K562 (cell line): ENCODE measurements around the gene PGAM4. TPM values are rescaled to one million over a fixed set of nuclear protein-coding genes. Genes with fewer than 3 reads are reported as not detected.

Experiments used
- ATAC-seq: fragments of 200-7000 bp; cut with Tn5 transposase; 3 replicates; pipeline ENCODE4 v1.9.1; 2020; ENCODE audit warnings: moderate library complexity
- BruUV-seq: library from RNA; stranded (reverse); fragments of 400-500 nt; replicated peaks from 2 replicates; lab custom pipeline; 2021; lab: Mats Ljungman, UMichigan
- CTCF ChIA-PET: fragments of 300-600 bp; formaldehyde crosslinking; extraction: SDS; loops from one replicate; lab custom pipeline; 2021; ENCODE audit warnings: low intra/inter-chr PET ratio; lab: Yijun Ruan, JAX
- POLR2A ChIA-PET: fragments of 300-600, 350-650 bp; sonication (Branson Sonifier 250); formaldehyde crosslinking; extraction: SDS; loops from one replicate; lab custom pipeline; 2021; ENCODE audit warnings: antibody characterized with exemption, inconsistent platforms; lab: Yijun Ruan, JAX
- DNase-seq, 4 experiments: peaks; one replicate each; pipeline versions ENCODE4 v3.0.0 to v3.0.0-alpha.2; 2011 to 2018; ENCODE audit warnings: low spot score in 3 of 4, mixed read lengths in 3 of 4; ENCODE audit errors: extremely low read depth in 1 of 4
- FAIRE-seq: peaks from 2 replicates; lab custom pipeline; 2011; peaks lifted over from hg19 to GRCh38; lab: Jason Lieb, UNC
- H2AFZ ChIP-seq: 2 replicates; pipeline ENCODE4 v1.6.0; 2011; ENCODE audit warnings: low read depth, low read length, control low read depth, inconsistent platforms
- H3K27ac ChIP-seq: fragments of 200-600 bp; 3 replicates; pipeline ENCODE4 v1.8.0; 2011; ENCODE audit warnings: low read depth, mild to moderate bottlenecking, control low read depth, inconsistent platforms, low read length, moderate library complexity, mixed read lengths; ENCODE audit errors: extremely low read depth
- H3K27me3 ChIP-seq, 2 experiments: fragments of 300-600 bp in 1 of 2; 2 replicates in 1 of 2; 3 replicates in 1 of 2; pipeline versions ENCODE4 v1.6.0 to v1.8.0; 2011; ENCODE audit warnings: inconsistent platforms in 2 of 2, low read length in 2 of 2, mild to moderate bottlenecking in 1 of 2, mixed read lengths in 1 of 2, moderate library complexity in 1 of 2; ENCODE audit not compliant: control insufficient read depth in 2 of 2, insufficient read depth in 2 of 2
- H3K36me3 ChIP-seq: fragments of 300-600 bp; 3 replicates; pipeline ENCODE4 v1.8.0; 2011; ENCODE audit warnings: mild to moderate bottlenecking, low read length, inconsistent platforms; ENCODE audit not compliant: control insufficient read depth, insufficient read depth
- H3K4me1 ChIP-seq, 2 experiments: fragments of 200-600 bp in 1 of 2; replicated peaks in 1 of 2; 2 replicates in 1 of 2; 3 replicates in 1 of 2; pipeline versions ENCODE4 v1.5.1 to v1.8.0; 2011; ENCODE audit warnings: inconsistent platforms in 2 of 2, low read length in 2 of 2, mild to moderate bottlenecking in 1 of 2, mixed read lengths in 1 of 2, moderate library complexity in 1 of 2; ENCODE audit not compliant: control insufficient read depth in 2 of 2, insufficient read depth in 2 of 2
- H3K4me2 ChIP-seq: 2 replicates; pipeline ENCODE4 v1.6.1; 2011; ENCODE audit warnings: low read length, control low read depth, inconsistent platforms, mixed read lengths; ENCODE audit not compliant: insufficient read depth
- H3K4me3 ChIP-seq: fragments of 200-600 bp; sonication (generic), shearing (Covaris generic); 2 replicates; pipeline ENCODE4 v1.5.1; 2016; ENCODE audit warnings: control low read depth, inconsistent platforms
- H3K79me2 ChIP-seq: fragments of 200-600 bp; 3 replicates; pipeline ENCODE4 v1.8.0; 2011; ENCODE audit warnings: low read length, inconsistent platforms; ENCODE audit not compliant: control insufficient read depth, insufficient read depth
- H3K9ac ChIP-seq, 2 experiments: 2 replicates each; pipeline versions ENCODE4 v1.6.0 to v1.6.1; 2011; ENCODE audit warnings: low read depth in 2 of 2, low read length in 2 of 2, control low read depth in 1 of 2, inconsistent platforms in 1 of 2, mild to moderate bottlenecking in 1 of 2, mixed read lengths in 1 of 2; ENCODE audit not compliant: insufficient read depth in 1 of 2
- H3K9me1 ChIP-seq: one replicate; pipeline ENCODE4 v1.6.0; 2011; ENCODE audit warnings: inconsistent platforms, mild to moderate bottlenecking, low read length, moderate library complexity; ENCODE audit not compliant: control insufficient read depth, insufficient read depth
- H3K9me3 ChIP-seq: replicated peaks from 2 replicates; pipeline ENCODE4 v1.5.1; 2011; ENCODE audit warnings: low read depth, low read length, inconsistent platforms; ENCODE audit not compliant: control insufficient read depth, insufficient read depth
- H4K20me1 ChIP-seq: replicated peaks from 2 replicates; pipeline ENCODE4 v1.6.1; 2011; ENCODE audit warnings: low read length, inconsistent platforms, mixed read lengths; ENCODE audit not compliant: control insufficient read depth, insufficient read depth
- BCOR ChIP-seq: fragments of 450-650 bp; IDR thresholded peaks from 2 replicates; pipeline ENCODE4 v1.6.1; 2016
- C11orf30 ChIP-seq: fragments of 450-650 bp; IDR thresholded peaks from 2 replicates; pipeline ENCODE4 v1.6.1; 2016; ENCODE audit warnings: low read depth, mild to moderate bottlenecking
- CHD1 ChIP-seq: fragments of 200-600 bp; sonication (generic); IDR thresholded peaks from one replicate; pipeline ENCODE4 v1.6.1; 2012; ENCODE audit warnings: mild to moderate bottlenecking, moderate library complexity, low read length, inconsistent platforms
- CTCFL ChIP-seq: IDR thresholded peaks from 2 replicates; pipeline ENCODE4 v1.6.1; 2011; ENCODE audit warnings: borderline replicate concordance, low read depth, mild to moderate bottlenecking, moderate library complexity, low read length; ENCODE audit not compliant: insufficient read depth, poor library complexity, severe bottlenecking
- DPF2 ChIP-seq: fragments of 450-650 bp; IDR thresholded peaks from 2 replicates; pipeline ENCODE4 v1.6.1; 2016
- EP300 ChIP-seq: IDR thresholded peaks from 2 replicates; pipeline ENCODE4 v1.6.1; 2012; ENCODE audit warnings: low read length, improper control_type of control experiment
- GABPA ChIP-seq: fragments of 200-800 bp; sonication (Bioruptor generic); conservative IDR thresholded peaks from 2 replicates; pipeline ENCODE4 v1.6.1; 2016; ENCODE audit warnings: low read depth, missing genetic modification characterization, missing compliant biosample characterization
- HMBOX1 ChIP-seq: sonication (generic); IDR thresholded peaks from 2 replicates; pipeline ENCODE4 v1.6.1; 2016
- JUND ChIP-seq, 2 experiments: IDR thresholded peaks; 2 replicates in 1 of 2; 3 replicates in 1 of 2; pipeline ENCODE4 v1.6.1; 2011; ENCODE audit warnings: borderline replicate concordance in 2 of 2, low read depth in 2 of 2, low read length in 2 of 2, improper control_type of control experiment in 1 of 2, missing biosample characterization in 1 of 2, missing genetic modification characterization in 1 of 2, missing genetic modification reagents in 1 of 2
- MAFF ChIP-seq: IDR thresholded peaks from 2 replicates; pipeline ENCODE4 v1.6.1; 2012; ENCODE audit warnings: low read length, improper control_type of control experiment
- MAFG ChIP-seq: fragments of 450-650 bp; conservative IDR thresholded peaks from 2 replicates; pipeline ENCODE4 v1.6.1; 2016; ENCODE audit warnings: missing genetic modification characterization, missing compliant biosample characterization
- NFE2 ChIP-seq: IDR thresholded peaks from 2 replicates; pipeline ENCODE4 v1.6.1; 2014; ENCODE audit warnings: antibody characterized with exemption, low read depth
- NFE2L1 ChIP-seq: fragments of 450-650 bp; IDR thresholded peaks from 2 replicates; pipeline ENCODE4 v1.6.1; 2016; ENCODE audit warnings: missing genetic modification characterization, low read depth, mild to moderate bottlenecking, missing compliant biosample characterization, moderate library complexity, borderline replicate concordance
- RBM39 ChIP-seq: fragments of 200-400 bp; formaldehyde crosslinking; optimal IDR thresholded peaks from 2 replicates; pipeline ENCODE3; 2018; ENCODE audit warnings: low read depth, low read length
- TCF7L2 ChIP-seq: fragments of 150-350 bp; IDR thresholded peaks from 2 replicates; pipeline ENCODE4 v1.6.1; 2016; ENCODE audit warnings: low read depth, mild to moderate bottlenecking, low read length, moderate library complexity
- ZFX ChIP-seq: sonication (generic); formaldehyde crosslinking; IDR thresholded peaks from 2 replicates; pipeline ENCODE4 v1.8.0; 2022; ENCODE audit warnings: mild to moderate bottlenecking, missing genetic modification reagents, moderate library complexity
- ZNF165 ChIP-seq: fragments of 250-450 bp; sonication (Bioruptor Pico); IDR thresholded peaks from 2 replicates; pipeline ENCODE4 v1.4.0; 2020; ENCODE audit warnings: borderline replicate concordance
- ZNF316 ChIP-seq: fragments of 450-650 bp; IDR thresholded peaks from 2 replicates; pipeline ENCODE4 v1.6.1; 2016
- ZNF586 ChIP-seq: fragments of 450-650 bp; formaldehyde crosslinking; conservative IDR thresholded peaks from 2 replicates; pipeline ENCODE4 v1.4.0; 2020; ENCODE audit warnings: mild to moderate bottlenecking, moderate library complexity
- ZSCAN29 ChIP-seq: fragments of 450-650 bp; IDR thresholded peaks from 2 replicates; pipeline ENCODE4 v1.6.1; 2017
- WGBS: fragments of 100-300 bp; shearing (Covaris generic); methylation state at CpG from one replicate; pipeline ENCODE4 v1.1.6; 2016; ENCODE audit warnings: low coverage, mixed read lengths; ENCODE audit not compliant: insufficient coverage; ENCODE audit errors: missing lambda C conversion rate; 5-methylcytosine and 5-hydroxymethylcytosine counted together
- in situ Hi-C: fragments of 300-500 bp; cut with MboI; formaldehyde crosslinking; loops from 4 replicates; pipeline ENCODE4 v1.15.0; 2018; ENCODE audit warnings: inconsistent platforms, mixed read lengths
- intact Hi-C: fragments of 100-400 bp; cut with micrococcal nuclease; formaldehyde crosslinking; loops from 2 replicates; pipeline ENCODE4 v1.14.2; 2022
- polyA plus RNA-seq, 8 experiments: library from polyadenylated mRNA; depleted of rRNA in 4 of 8; stranded (reverse) in 5 of 8; unstranded in 3 of 8; fragments of >200 nt; fragmentation: Nextera tagmentation in 2 of 8; fragmentation: Illumina TruSeq in 1 of 8; extraction: Ambion mirVana in 2 of 8; extraction: Trizol in 1 of 8; gene quantifications; 2 replicates each; pipeline versions ENCODE4 v1.2.1 to v1.2.3, GENCODE V29; 2011 to 2014; ENCODE audit warnings: inconsistent platforms in 1 of 8, missing spikeins in 1 of 8
- total RNA-seq, 7 experiments: library from RNA; depleted of rRNA in 6 of 7; stranded (reverse); fragments of >200 nt in 6 of 7; fragmentation: Illumina TruSeq in 2 of 7; extraction: Trizol in 2 of 7; gene quantifications; 2 replicates each; pipeline versions ENCODE4 v1.2.1 to v1.2.3, GENCODE V29; 2011 to 2021; ENCODE audit warnings: low replicate concordance in 1 of 7

The PGAM4 gene
- total and polyA plus RNA-seq, 9 of the 15 experiments (the other 6 are each of a cell fraction or from before 2014, with no cell fraction given), result 0.55 to 0.75 TPM; not detected in 7

GRCh38 chrX:77938083-77938680, 31.3 kb downstream of the PGAM4 start (continued):
- TF ChIP-seq CHD1, result no peak
- TF ChIP-seq EP300, result peak; percentile 66; the same call in 1 of the 2 replicates
- peak; percentile 71; the same call in 1 of the 2 replicates for TF ChIP-seq DPF2
- no peak for TF ChIP-seq HMBOX1
- TF ChIP-seq, all 486 proteins: peak for 21

- BruUV-seq, result no TSS peak
- in situ Hi-C loops, result no loop called here
- H3K9ac ChIP-seq, result no peak overlapping the region
- H3K79me2 ChIP-seq, result peaks cover 90% of the 10 kb centered on the region
- no peaks in the 10 kb centered on the region for H4K20me1 ChIP-seq
- ATAC-seq (no peak), DNase-seq (no peak), FAIRE-seq (peak; percentile 55)
- H3K9me3 ChIP-seq, result no peaks in the 10 kb centered on the region
- H3K4me2 ChIP-seq, result no peak overlapping the region; the same call in 1 of the 2 replicates
- POLR2A ChIA-PET, result no interaction called here
- H2AFZ ChIP-seq, result no peak overlapping the region
- H3K4me3 ChIP-seq, result no peak overlapping the region
- intact Hi-C loops, result loop anchor here (2.0 kb wide), 1 partner anchor 20 kb away; no protein-coding TSS in a partner anchor
- H3K9me1 ChIP-seq, result no peaks in the 10 kb centered on the region
- 6% methylated on average over 3 of the region's 3 CpGs for WGBS
- peaks cover 0 to 6% of the 10 kb centered on the region in 2 experiments; a peak in 2 of 5 replicates for H3K4me1 ChIP-seq
- H3K27me3 ChIP-seq, result no peaks in the 10 kb centered on the region
- peaks cover 3% of the 10 kb centered on the region; the same call in 1 of the 3 replicates for H3K36me3 ChIP-seq
- peak overlapping the region; percentile 63; the same call in 2 of the 3 replicates for H3K27ac ChIP-seq
- CTCF ChIA-PET, result no interaction called here
- TF ChIP-seq C11orf30 (peak; percentile 73), TCF7L2 (no peak), NFE2L1 (tag) (peak; percentile 32; the same call in 1 of the 2 replicates), ZNF165 (no peak), JUND (IDR thresholded peaks at IDR 0.05; ENCODE audit: borderline replicate concordance, low read depth, low read length) (0 out of 2 replicates have a peak, but pooled peaks have one; percentile 8), JUND (tag; IDR thresholded peaks at IDR 0.05; ENCODE audit: borderline replicate concordance, low read depth, low read length) (no peak), MAFG (tag) (peak; percentile 81), MAFF (peak; percentile 63), ZNF316 (peak; percentile 88), NFE2 (peak; percentile 62), ZFX (no peak), ZNF586 (CRISPR knock-in tag) (no peak), BCOR (no peak), CTCFL (no peak), GABPA (tag) (no peak), RBM39 (no peak), ZSCAN29 (no peak)
Observed at GRCh38 chrX:77937291-77937690, 32.1 kb downstream of the PGAM4 start.
